ENCODE results near the gene SFRP2. TPM values are rescaled to one million over a fixed set of nuclear protein-coding genes. Genes with fewer than 3 reads are reported as not detected.

Gene SFRP2
- total RNA-seq, 1 donor from 2014 or later, result 0.14 TPM

GRCh38 chr4:153808175-153808574, 19.3 kb upstream of the SFRP2 start:
- TF ChIP-seq, protein P1, sequence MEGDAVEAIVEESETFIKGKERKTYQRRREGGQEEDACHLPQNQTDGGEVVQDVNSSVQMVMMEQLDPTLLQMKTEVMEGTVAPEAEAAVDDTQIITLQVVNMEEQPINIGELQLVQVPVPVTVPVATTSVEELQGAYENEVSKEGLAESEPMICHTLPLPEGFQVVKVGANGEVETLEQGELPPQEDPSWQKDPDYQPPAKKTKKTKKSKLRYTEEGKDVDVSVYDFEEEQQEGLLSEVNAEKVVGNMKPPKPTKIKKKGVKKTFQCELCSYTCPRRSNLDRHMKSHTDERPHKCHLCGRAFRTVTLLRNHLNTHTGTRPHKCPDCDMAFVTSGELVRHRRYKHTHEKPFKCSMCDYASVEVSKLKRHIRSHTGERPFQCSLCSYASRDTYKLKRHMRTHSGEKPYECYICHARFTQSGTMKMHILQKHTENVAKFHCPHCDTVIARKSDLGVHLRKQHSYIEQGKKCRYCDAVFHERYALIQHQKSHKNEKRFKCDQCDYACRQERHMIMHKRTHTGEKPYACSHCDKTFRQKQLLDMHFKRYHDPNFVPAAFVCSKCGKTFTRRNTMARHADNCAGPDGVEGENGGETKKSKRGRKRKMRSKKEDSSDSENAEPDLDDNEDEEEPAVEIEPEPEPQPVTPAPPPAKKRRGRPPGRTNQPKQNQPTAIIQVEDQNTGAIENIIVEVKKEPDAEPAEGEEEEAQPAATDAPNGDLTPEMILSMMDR (IDR thresholded peaks at IDR 0.05; ENCODE audit: borderline replicate concordance), result no peak
- no peak overlapping the region for H3K27ac ChIP-seq (replicated peaks)
- H3K27me3 ChIP-seq (ENCODE audit: low read depth), result peaks cover 7% of the 10 kb centered on the region
- intact Hi-C loops (cut with micrococcal nuclease), result no loop called here
- H3K4me1 ChIP-seq, result no peaks in the 10 kb centered on the region
- H3K9me3 ChIP-seq (replicated peaks), result no peaks in the 10 kb centered on the region
- H3K36me3 ChIP-seq, result no peaks in the 10 kb centered on the region
- no peak overlapping the region for H3K4me3 ChIP-seq
- no peak for DNase-seq

DNA sequence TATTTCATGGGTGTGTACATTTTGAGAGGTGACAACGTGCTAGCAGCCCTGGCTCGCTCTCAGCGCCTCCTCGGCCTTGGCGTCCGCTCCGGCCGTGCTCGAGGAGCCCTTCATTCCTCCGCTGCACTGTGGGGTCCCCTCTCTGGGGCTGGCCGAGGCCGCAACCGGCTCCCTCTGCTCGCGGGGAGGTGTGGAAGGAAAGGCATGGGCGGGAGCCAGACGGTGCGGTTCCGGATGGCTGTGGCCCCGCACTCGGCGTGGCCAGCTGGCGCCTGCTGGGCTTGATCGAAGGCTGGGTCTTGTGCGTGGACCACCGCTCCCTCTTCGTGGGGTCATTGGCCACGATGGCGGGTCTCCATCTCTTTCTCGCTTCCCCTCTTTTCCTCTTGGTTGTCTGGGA, 17.2 kb upstream of the SFRP2 start:
- TF ChIP-seq, protein P1 (IDR thresholded peaks at IDR 0.05; ENCODE audit: borderline replicate concordance), result no peak

DNA sequence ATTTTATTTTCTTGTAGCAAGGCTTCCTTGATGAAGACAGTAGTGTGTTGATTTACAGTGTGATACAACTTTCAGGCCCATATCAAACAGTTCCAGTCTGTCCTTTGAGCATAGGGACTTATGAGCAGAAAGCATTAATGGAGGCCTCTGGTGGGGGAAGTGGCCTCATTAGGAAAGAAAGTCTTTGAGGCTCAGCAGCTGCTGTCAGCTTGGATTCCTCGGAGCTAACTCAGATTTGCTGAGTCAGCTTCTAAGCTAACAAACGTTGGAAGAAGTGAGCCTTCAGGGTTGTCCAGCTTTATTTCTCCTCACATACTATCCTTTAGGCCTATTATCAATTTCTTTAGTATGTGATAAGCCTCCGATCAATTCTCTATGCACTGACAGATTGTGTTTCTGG, 15.8 kb upstream of the SFRP2 start:
- DNase-seq, result no peak
- no peaks in the 10 kb centered on the region for H3K36me3 ChIP-seq
- H3K27me3 ChIP-seq (ENCODE audit: low read depth), result peaks cover 8% of the 10 kb centered on the region
- H3K4me3 ChIP-seq, result no peak overlapping the region
- intact Hi-C loops (cut with micrococcal nuclease), result loop anchor here (5.0 kb wide), 1 partner anchor 1797 kb away; no protein-coding TSS in a partner anchor
- H3K9me3 ChIP-seq (replicated peaks), result no peaks in the 10 kb centered on the region
- no peak overlapping the region for H3K27ac ChIP-seq (replicated peaks)
- H3K4me1 ChIP-seq, result no peaks in the 10 kb centered on the region
- TF ChIP-seq, protein P1 (IDR thresholded peaks at IDR 0.05; ENCODE audit: borderline replicate concordance), result no peak

More for the DNA sequence above, 17.2 kb upstream of the SFRP2 start:
- Histone ChIP-seq H3K27me3 (ENCODE audit: low read depth) (no peaks in the 10 kb centered on the region), H3K27ac (replicated peaks) (no peak overlapping the region), H3K9me3 (replicated peaks) (no peaks in the 10 kb centered on the region), H3K36me3 (no peaks in the 10 kb centered on the region), H3K4me3 (no peak overlapping the region), H3K4me1 (no peaks in the 10 kb centered on the region)
- intact Hi-C loops (cut with micrococcal nuclease), result no loop called here
- DNase-seq, result no peak

DNA sequence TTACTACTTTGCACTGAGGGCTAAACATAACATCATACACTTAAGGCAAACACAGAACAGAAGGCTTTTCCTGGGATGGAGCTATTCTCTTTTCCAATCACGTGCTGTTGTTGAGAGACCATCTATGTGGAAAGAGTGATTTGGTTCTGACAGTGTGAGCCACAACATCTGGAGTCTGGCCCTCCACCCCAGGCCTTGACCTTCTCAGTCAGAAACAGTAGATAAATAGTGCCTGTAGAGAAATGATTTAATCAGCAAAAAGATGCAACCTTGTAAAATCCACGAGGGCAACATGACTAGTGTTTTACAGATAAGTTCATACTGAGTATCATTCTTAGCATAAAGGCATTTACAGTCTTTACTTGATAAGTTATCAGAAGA, 10.8 kb upstream of the SFRP2 start:
- Histone ChIP-seq H3K27ac (replicated peaks) (no peak overlapping the region), H3K27me3 (ENCODE audit: low read depth) (peaks cover 31% of the 10 kb centered on the region), H3K4me3 (no peak overlapping the region), H3K4me1 (no peaks in the 10 kb centered on the region), H3K36me3 (no peaks in the 10 kb centered on the region), H3K9me3 (replicated peaks) (no peaks in the 10 kb centered on the region)
- TF ChIP-seq, protein P1 (IDR thresholded peaks at IDR 0.05; ENCODE audit: borderline replicate concordance), result no peak
- intact Hi-C loops (cut with micrococcal nuclease), result loop anchor here (5.0 to 10.0 kb wide), 2 partner anchors 225 to 1792 kb away; no protein-coding TSS in a partner anchor
- no peak for DNase-seq

DNA sequence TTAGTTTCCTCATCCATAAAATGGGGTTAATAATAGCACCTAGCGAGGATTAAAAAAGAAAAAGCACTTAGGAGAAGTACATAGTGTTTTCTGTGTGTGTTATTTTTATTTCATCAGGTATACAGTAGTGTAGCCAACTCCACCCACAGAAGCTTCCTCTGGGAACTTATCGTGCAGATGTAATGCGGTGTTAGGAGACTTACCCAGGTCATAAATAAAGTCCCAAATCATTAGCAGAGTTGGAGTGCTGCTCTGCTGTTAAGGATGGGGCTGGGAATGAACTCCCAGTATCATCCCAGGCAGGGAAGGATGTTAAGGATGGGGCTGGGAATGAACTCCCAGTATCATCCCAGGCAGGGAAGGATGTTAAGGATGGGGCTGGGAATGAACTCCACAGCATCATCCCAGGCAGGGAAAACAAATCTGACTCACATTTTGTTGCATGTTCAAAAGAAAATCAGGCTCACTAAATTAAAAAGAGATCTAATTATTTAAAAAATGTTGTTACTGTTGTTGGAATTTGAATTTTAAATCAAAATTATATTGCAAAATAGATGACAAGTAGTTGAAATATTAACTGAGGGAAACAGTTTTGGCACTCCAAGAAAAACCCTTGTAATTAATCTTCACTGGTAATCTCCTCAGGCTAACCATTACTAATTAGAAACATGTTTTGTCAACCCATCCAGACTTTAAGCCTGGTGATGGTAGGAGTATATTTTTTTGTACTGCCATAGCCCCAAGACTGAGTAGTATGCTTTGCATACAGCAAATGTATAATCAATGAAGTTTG, 10.2 kb upstream of the SFRP2 start:
- TF ChIP-seq, protein P1 (IDR thresholded peaks at IDR 0.05; ENCODE audit: borderline replicate concordance), result no peak
- Histone ChIP-seq H3K4me3 (no peak overlapping the region), H3K27ac (replicated peaks) (no peak overlapping the region), H3K9me3 (replicated peaks) (no peaks in the 10 kb centered on the region), H3K27me3 (ENCODE audit: low read depth) (peaks cover 37% of the 10 kb centered on the region), H3K4me1 (no peaks in the 10 kb centered on the region), H3K36me3 (no peaks in the 10 kb centered on the region)
- intact Hi-C loops (cut with micrococcal nuclease), result loop anchor here (10.0 kb wide), 1 partner anchor 226 kb away; no protein-coding TSS in a partner anchor
- no peak for DNase-seq
